Measurements from ENCODE around the gene KCNQ2.

The KCNQ2 gene

GRCh38 chr20:63409066-63409833, 63.2 kb downstream of the KCNQ2 start:
- Histone ChIP-seq H3K9me3 (ENCODE audit: control insufficient read depth, insufficient read depth, low read length) (no peaks in the 10 kb centered on the region), H3K36me3 (ENCODE audit: control insufficient read depth, low read length) (no peaks in the 10 kb centered on the region), H3K4me2 (ENCODE audit: low read length) (no peak overlapping the region), H3K27me3 (ENCODE audit: control insufficient read depth, low read length) (no peaks in the 10 kb centered on the region), H4K20me1 (ENCODE audit: control insufficient read depth, insufficient read depth, low read depth, low read length) (no peaks in the 10 kb centered on the region), H3F3A (ENCODE audit: control insufficient read depth, insufficient read depth) (no peaks in the 10 kb centered on the region), H3K9me2 (replicated peaks; ENCODE audit: control insufficient read depth, low read length) (no peaks in the 10 kb centered on the region), H3K4me1 (ENCODE audit: control insufficient read depth, low read length) (no peaks in the 10 kb centered on the region), H3K27ac (ENCODE audit: low read depth, low read length) (no peak overlapping the region), H3K79me2 (ENCODE audit: control insufficient read depth, low read length) (no peaks in the 10 kb centered on the region), H3K4me3 (ENCODE audit: low read length) (no peak overlapping the region)
- TF ChIP-seq EZH2phosphoT487 (IDR thresholded peaks at IDR 0.05; ENCODE audit: borderline replicate concordance, low read length), result no peak
- no peak for TF ChIP-seq CTCF (IDR thresholded peaks at IDR 0.05; ENCODE audit: low read depth, low read length, poor library complexity, severe bottlenecking)

GRCh38 chr20:63408684-63409046, 63.8 kb downstream of the KCNQ2 start:
- no peak overlapping the region for H3K27ac ChIP-seq (ENCODE audit: low read depth, low read length)
- no peaks in the 10 kb centered on the region for H3K4me1 ChIP-seq (ENCODE audit: control insufficient read depth, low read length)
- no peaks in the 10 kb centered on the region for H4K20me1 ChIP-seq (ENCODE audit: control insufficient read depth, insufficient read depth, low read depth, low read length)
- no peak overlapping the region for H3K4me3 ChIP-seq (ENCODE audit: low read length)
- H3K9me2 ChIP-seq (replicated peaks; ENCODE audit: control insufficient read depth, low read length), result no peaks in the 10 kb centered on the region
- H3K79me2 ChIP-seq (ENCODE audit: control insufficient read depth, low read length), result no peaks in the 10 kb centered on the region
- H3K36me3 ChIP-seq (ENCODE audit: control insufficient read depth, low read length), result no peaks in the 10 kb centered on the region
- no peaks in the 10 kb centered on the region for H3F3A ChIP-seq (ENCODE audit: control insufficient read depth, insufficient read depth)
- no peak overlapping the region for H3K4me2 ChIP-seq (ENCODE audit: low read length)
- no peak for TF ChIP-seq EZH2phosphoT487 (IDR thresholded peaks at IDR 0.05; ENCODE audit: borderline replicate concordance, low read length)
- TF ChIP-seq CTCF (IDR thresholded peaks at IDR 0.05; ENCODE audit: low read depth, low read length, poor library complexity, severe bottlenecking), result no peak
- H3K27me3 ChIP-seq (ENCODE audit: control insufficient read depth, low read length), result no peaks in the 10 kb centered on the region
- no peaks in the 10 kb centered on the region for H3K9me3 ChIP-seq (ENCODE audit: control insufficient read depth, insufficient read depth, low read length)

GRCh38 chr20:63407928-63408683, 64.3 kb downstream of the KCNQ2 start:
- H3K9me2 ChIP-seq (replicated peaks; ENCODE audit: control insufficient read depth, low read length), result no peaks in the 10 kb centered on the region
- no peaks in the 10 kb centered on the region for H4K20me1 ChIP-seq (ENCODE audit: control insufficient read depth, insufficient read depth, low read depth, low read length)
- H3K36me3 ChIP-seq (ENCODE audit: control insufficient read depth, low read length), result no peaks in the 10 kb centered on the region
- H3K9me3 ChIP-seq (ENCODE audit: control insufficient read depth, insufficient read depth, low read length), result no peaks in the 10 kb centered on the region
- TF ChIP-seq CTCF (IDR thresholded peaks at IDR 0.05; ENCODE audit: low read depth, low read length, poor library complexity, severe bottlenecking) (no peak), EZH2phosphoT487 (IDR thresholded peaks at IDR 0.05; ENCODE audit: borderline replicate concordance, low read length) (no peak)
- no peak overlapping the region for H3K4me3 ChIP-seq (ENCODE audit: low read length)
- no peaks in the 10 kb centered on the region for H3K4me1 ChIP-seq (ENCODE audit: control insufficient read depth, low read length)
- H3K79me2 ChIP-seq (ENCODE audit: control insufficient read depth, low read length), result no peaks in the 10 kb centered on the region
- H3K4me2 ChIP-seq (ENCODE audit: low read length), result no peak overlapping the region
- no peak overlapping the region for H3K27ac ChIP-seq (ENCODE audit: low read depth, low read length)
- H3F3A ChIP-seq (ENCODE audit: control insufficient read depth, insufficient read depth), result no peaks in the 10 kb centered on the region
- H3K27me3 ChIP-seq (ENCODE audit: control insufficient read depth, low read length), result no peaks in the 10 kb centered on the region
